ENCODE results near the gene EEF2.
"Not testable (repeated sequence)": the region's sequence is repeated elsewhere in the genome, so short reads cannot be mapped to it uniquely, and the experiment has no call there.

EEF2 gene

DNA sequence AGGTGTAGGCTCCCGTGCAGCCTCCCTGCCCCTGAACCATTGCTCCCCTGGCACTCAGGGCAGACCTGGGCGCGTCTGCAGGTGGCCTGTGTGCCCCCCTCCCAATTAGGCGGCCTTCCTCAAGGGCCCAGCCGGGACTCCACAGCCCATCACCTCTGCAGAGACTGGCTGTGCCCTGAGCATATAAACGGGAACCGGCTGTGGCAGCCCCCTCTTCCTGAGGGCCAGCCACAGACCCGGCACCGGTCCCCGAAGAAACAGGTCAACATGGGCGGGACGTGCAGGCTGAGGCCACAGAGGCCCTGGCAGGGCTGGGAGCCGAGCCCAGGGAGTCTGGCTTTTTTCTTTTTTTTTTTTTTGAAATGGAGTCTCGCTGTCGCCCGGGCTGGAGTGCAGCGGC, 34.3 kb upstream of the EEF2 start:
- H3K9me3 Mint-ChIP-seq = no peaks in the 10 kb centered on the region
- H3K4me1 Mint-ChIP-seq = peaks cover 17 to 28% of the 10 kb centered on the region in 2 donors
- H3K27ac Mint-ChIP-seq = no peak overlapping the region
- ATAC-seq (replicated peaks) (no peak), DNase-seq (no peak)
- no peak overlapping the region for H3K4me3 Mint-ChIP-seq
- H3K36me3 Mint-ChIP-seq = peaks cover 28 to 45% of the 10 kb centered on the region in 2 donors
- H3K27me3 Mint-ChIP-seq = no peaks in the 10 kb centered on the region

GRCh38 chr19:4018775-4019504, 33.7 kb upstream of the EEF2 start:
- no peak overlapping the region for H3K4me3 Mint-ChIP-seq
- no peaks in the 10 kb centered on the region for H3K9me3 Mint-ChIP-seq
- no peak for DNase-seq
- no peak for ATAC-seq (replicated peaks)
- H3K27ac Mint-ChIP-seq = no peak overlapping the region
- peaks cover 16 to 33% of the 10 kb centered on the region in 2 donors for H3K4me1 Mint-ChIP-seq
- H3K27me3 Mint-ChIP-seq = no peaks in the 10 kb centered on the region
- peaks cover 28 to 49% of the 10 kb centered on the region in 2 donors for H3K36me3 Mint-ChIP-seq

DNA sequence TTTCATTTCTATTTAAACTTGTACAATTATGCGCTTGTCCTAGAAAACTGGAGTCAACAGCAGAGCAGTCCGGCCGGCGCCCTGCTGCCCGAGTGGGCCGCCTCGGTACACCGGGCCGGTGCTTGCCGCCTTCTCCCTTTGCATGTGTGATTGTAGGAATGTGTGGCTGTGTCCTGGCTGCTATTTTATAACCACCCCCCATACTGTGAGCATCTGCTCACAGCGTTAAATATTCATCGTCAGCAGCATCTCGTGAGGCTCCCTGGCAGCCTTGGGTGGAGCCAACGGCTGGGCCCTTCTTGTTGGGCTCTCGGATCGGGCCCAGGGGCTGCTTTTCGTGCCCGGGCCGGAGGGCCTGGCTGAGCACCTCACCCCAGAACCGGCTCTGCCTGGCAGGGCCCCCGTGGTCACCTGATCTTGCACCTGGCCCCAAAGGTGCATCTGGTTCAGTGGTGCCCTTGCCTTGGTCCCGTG, 32.9 kb upstream of the EEF2 start:
- H3K4me3 Mint-ChIP-seq = no peak overlapping the region
- no peaks in the 10 kb centered on the region for H3K27me3 Mint-ChIP-seq
- ATAC-seq (replicated peaks) = no peak
- H3K9me3 Mint-ChIP-seq = no peaks in the 10 kb centered on the region
- H3K27ac Mint-ChIP-seq = no peak overlapping the region
- H3K4me1 Mint-ChIP-seq = peaks cover 15 to 35% of the 10 kb centered on the region in 2 donors
- H3K36me3 Mint-ChIP-seq = peaks cover 25 to 49% of the 10 kb centered on the region in 2 donors
- no peak for DNase-seq

- H3K27ac Mint-ChIP-seq = peak overlapping the region; percentile 14
- peaks cover 18 to 46% of the 10 kb centered on the region in 2 donors for H3K4me1 Mint-ChIP-seq
- no peaks in the 10 kb centered on the region for H3K27me3 Mint-ChIP-seq
- no peaks in the 10 kb centered on the region for H3K9me3 Mint-ChIP-seq
- peaks cover 28 to 55% of the 10 kb centered on the region in 2 donors for H3K36me3 Mint-ChIP-seq
- no peak for ATAC-seq (replicated peaks)
- DNase-seq = no peak
- H3K4me3 Mint-ChIP-seq = no peak overlapping the region
Measured at GRCh38 chr19:4016903-4017638, 31.8 kb upstream of the EEF2 start.

- H3K4me1 Mint-ChIP-seq = peaks cover 18 to 46% of the 10 kb centered on the region in 2 donors
- ATAC-seq (replicated peaks) = no peak
- H3K27ac Mint-ChIP-seq = peak overlapping the region; percentile 14
Measured at GRCh38 chr19:4016486-4016885, 31.2 kb upstream of the EEF2 start.

GRCh38 chr19:4015705-4016402, 30.6 kb upstream of the EEF2 start:
- Mint-ChIP-seq H3K27me3 (no peaks in the 10 kb centered on the region), H3K4me3 (no peak overlapping the region), H3K36me3 (peaks cover 25 to 57% of the 10 kb centered on the region in 2 donors), H3K27ac (no peak overlapping the region), H3K9me3 (no peaks in the 10 kb centered on the region), H3K4me1 (peaks cover 22 to 52% of the 10 kb centered on the region in 2 donors)
- DNase-seq (no peak), ATAC-seq (replicated peaks) (no peak)

More at GRCh38 chr19:4016486-4016885, 31.2 kb upstream of the EEF2 start:
- H3K36me3 Mint-ChIP-seq = peaks cover 25 to 52% of the 10 kb centered on the region in 2 donors
- no peak for DNase-seq
- no peaks in the 10 kb centered on the region for H3K27me3 Mint-ChIP-seq
- H3K9me3 Mint-ChIP-seq = no peaks in the 10 kb centered on the region
- H3K4me3 Mint-ChIP-seq = no peak overlapping the region

DNA sequence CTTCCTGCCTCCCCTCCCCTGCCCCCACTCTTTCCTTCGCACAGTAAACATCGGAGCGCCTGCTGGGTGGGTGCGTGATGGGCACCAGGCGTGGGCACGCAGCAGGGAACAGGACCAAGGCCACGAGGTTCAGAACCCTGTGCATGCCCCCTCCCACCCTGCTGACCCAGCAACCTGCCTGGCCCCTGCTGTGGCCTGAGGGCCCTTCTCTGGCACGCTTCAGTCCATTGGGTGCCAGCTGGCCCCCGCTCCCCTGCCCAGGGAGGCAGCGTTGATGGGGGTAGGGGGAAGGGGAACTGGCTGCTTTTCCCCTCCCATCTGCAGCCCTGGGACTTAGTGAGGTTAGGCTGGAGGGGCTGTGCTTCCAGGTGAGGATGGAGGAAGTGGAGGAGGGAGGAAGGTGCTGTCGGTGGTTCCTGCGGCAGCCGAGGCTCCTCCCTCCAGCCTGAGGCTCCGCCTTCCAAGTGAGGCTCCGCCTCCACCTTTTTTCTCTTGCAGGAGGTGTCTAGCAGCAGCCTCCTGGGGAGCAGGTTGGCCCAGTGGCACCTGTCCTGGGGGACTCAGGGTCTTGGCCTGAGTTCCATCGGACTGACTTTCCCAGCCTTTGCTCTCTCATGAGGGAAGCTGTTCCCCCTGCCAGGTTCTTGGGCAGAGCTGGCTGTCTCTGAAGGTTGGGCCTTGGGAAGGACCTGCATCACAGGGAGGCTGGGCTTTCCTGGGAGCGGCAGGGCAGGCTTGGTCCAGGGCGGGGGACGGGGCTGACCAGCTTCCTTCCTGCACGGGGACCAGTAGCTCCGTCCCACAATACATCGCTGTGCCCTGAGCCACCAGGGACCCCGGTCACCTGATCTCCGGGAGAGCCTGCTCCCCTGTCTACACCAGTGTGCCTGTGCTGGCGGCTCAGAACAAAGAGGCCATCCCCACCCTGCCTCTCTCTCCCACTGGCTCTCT, 29.6 kb upstream of the EEF2 start:
- H3K9me3 Mint-ChIP-seq = no peaks in the 10 kb centered on the region
- no peak for DNase-seq
- no peak overlapping the region for H3K27ac Mint-ChIP-seq
- H3K27me3 Mint-ChIP-seq = no peaks in the 10 kb centered on the region
- ATAC-seq (replicated peaks) = peak; percentile 55 to 59
- peaks cover 25 to 48% of the 10 kb centered on the region in 2 donors for H3K36me3 Mint-ChIP-seq
- peaks cover 25 to 59% of the 10 kb centered on the region in 2 donors for H3K4me1 Mint-ChIP-seq
- no peak overlapping the region for H3K4me3 Mint-ChIP-seq

GRCh38 chr19:4013886-4014540, 28.8 kb upstream of the EEF2 start:
- no peak overlapping the region for H3K4me3 Mint-ChIP-seq
- no peaks in the 10 kb centered on the region for H3K9me3 Mint-ChIP-seq
- peaks cover 27 to 48% of the 10 kb centered on the region in 2 donors for H3K36me3 Mint-ChIP-seq
- peaks cover 32 to 67% of the 10 kb centered on the region in 2 donors for H3K4me1 Mint-ChIP-seq
- no peaks in the 10 kb centered on the region for H3K27me3 Mint-ChIP-seq
- ATAC-seq (replicated peaks) (no peak), DNase-seq (no peak)
- no peak overlapping the region for H3K27ac Mint-ChIP-seq

- no peaks in the 10 kb centered on the region for H3K9me3 Mint-ChIP-seq
- no peak overlapping the region for H3K4me3 Mint-ChIP-seq
- H3K36me3 Mint-ChIP-seq = peaks cover 21 to 42% of the 10 kb centered on the region in 2 donors
- no peak for ATAC-seq (replicated peaks)
- DNase-seq = no peak
- H3K27ac Mint-ChIP-seq = peak overlapping the region; percentile 65
- H3K27me3 Mint-ChIP-seq = no peaks in the 10 kb centered on the region
- H3K4me1 Mint-ChIP-seq = peaks cover 33 to 69% of the 10 kb centered on the region in 2 donors
Measured at GRCh38 chr19:4012975-4013634, 27.8 kb upstream of the EEF2 start.

- Mint-ChIP-seq H3K4me1 (peaks cover 32 to 67% of the 10 kb centered on the region in 2 donors), H3K27me3 (no peaks in the 10 kb centered on the region), H3K27ac (no peak overlapping the region), H3K9me3 (no peaks in the 10 kb centered on the region), H3K4me3 (peak overlapping the region in 1 of 2 donors; percentile 22), H3K36me3 (peaks cover 19 to 39% of the 10 kb centered on the region in 2 donors)
- DNase-seq (no peak), ATAC-seq (replicated peaks) (no peak)
Measured at GRCh38 chr19:4012092-4012974, 27.1 kb upstream of the EEF2 start.

DNA sequence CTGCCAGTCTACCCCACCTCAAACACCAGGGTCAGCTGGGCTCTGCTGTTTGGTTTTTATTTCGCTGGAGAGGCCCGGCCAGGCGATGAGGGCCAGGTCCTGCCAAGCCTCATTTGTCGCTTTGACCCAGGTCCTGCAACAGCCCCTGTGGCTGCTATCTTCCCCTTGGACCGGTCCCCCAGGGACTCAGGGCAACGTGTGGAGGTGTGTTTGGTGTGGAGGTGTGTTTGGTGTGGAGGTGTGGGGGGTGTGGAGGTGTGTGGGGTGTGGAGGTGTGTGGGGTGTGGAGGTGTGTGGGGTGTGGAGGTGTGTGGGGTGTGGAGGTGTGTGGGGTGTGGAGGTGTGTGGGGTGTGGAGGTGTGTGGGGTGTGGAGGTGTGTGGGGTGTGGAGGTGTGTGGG, 26.2 kb upstream of the EEF2 start:
- H3K27ac Mint-ChIP-seq; ATAC-seq (replicated peaks); H3K4me3 Mint-ChIP-seq; H3K9me3 Mint-ChIP-seq; H3K27me3 Mint-ChIP-seq; DNase-seq: not testable (repeated sequence)
- peaks cover 32 to 65% of the 10 kb centered on the region in 2 donors for H3K4me1 Mint-ChIP-seq
- peaks cover 19 to 36% of the 10 kb centered on the region in 2 donors for H3K36me3 Mint-ChIP-seq

- Mint-ChIP-seq H3K27ac (no peak overlapping the region), H3K9me3 (no peaks in the 10 kb centered on the region), H3K36me3 (peaks cover 19 to 31% of the 10 kb centered on the region in 2 donors), H3K4me3 (no peak overlapping the region), H3K4me1 (peaks cover 33 to 66% of the 10 kb centered on the region in 2 donors), H3K27me3 (no peaks in the 10 kb centered on the region)
- DNase-seq (no peak), ATAC-seq (replicated peaks) (no peak)
Measured at GRCh38 chr19:4010808-4011110, 25.5 kb upstream of the EEF2 start.

Measured in stimulated activated naive B cell treated with anti-CD40 and anti-IgM and Interleukin-4, amounts not matched to agents 10 μg/mL and 1 μg/mL and 100 μg/mL, for 72 hours (primary cell).